K562 treated with DMSO at 1 percent for 24 hours (cell line): Measurements from ENCODE around the gene GATA1. TPM values are rescaled to one million over a fixed set of nuclear protein-coding genes. Genes with fewer than 3 reads are reported as not detected.

Experiments
- total RNA-seq: library from RNA; unstranded; fragments of 300-600 nt; gene quantifications from 2 replicates; pipeline ENCODE4 v1.2.3, GENCODE V29; 2022; ENCODE audit warnings: low read depth; ENCODE audit not compliant: insufficient read depth

Gene GATA1
- 119 and 140 TPM in 2 replicates for total RNA-seq

DNA sequence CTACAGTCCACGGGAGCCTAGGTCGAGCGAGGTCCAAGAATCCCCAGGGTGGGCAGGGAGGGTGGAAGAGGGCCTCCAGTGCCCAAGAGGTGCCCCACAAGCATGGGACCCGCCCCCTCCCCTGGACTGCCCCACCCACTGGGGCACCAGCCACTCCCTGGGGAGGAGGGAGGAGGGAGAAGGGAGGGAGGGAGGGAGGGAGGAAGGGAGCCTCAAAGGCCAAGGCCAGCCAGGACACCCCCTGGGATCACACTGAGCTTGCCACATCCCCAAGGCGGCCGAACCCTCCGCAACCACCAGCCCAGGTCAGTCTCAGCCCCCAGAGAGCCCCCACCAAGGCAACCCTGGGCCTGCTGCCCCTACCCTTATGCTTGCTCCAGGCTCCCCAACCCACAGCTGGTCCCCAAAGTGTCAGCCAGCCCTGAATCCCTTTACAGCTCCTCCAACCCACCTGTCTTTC is at the start of gene GATA1:
TSS of gene GATA1 (plus strand) at position 250 of the 460 bp plus-strand sequence. CDS start 4,520 bp downstream, outside the sequence.

DNA sequence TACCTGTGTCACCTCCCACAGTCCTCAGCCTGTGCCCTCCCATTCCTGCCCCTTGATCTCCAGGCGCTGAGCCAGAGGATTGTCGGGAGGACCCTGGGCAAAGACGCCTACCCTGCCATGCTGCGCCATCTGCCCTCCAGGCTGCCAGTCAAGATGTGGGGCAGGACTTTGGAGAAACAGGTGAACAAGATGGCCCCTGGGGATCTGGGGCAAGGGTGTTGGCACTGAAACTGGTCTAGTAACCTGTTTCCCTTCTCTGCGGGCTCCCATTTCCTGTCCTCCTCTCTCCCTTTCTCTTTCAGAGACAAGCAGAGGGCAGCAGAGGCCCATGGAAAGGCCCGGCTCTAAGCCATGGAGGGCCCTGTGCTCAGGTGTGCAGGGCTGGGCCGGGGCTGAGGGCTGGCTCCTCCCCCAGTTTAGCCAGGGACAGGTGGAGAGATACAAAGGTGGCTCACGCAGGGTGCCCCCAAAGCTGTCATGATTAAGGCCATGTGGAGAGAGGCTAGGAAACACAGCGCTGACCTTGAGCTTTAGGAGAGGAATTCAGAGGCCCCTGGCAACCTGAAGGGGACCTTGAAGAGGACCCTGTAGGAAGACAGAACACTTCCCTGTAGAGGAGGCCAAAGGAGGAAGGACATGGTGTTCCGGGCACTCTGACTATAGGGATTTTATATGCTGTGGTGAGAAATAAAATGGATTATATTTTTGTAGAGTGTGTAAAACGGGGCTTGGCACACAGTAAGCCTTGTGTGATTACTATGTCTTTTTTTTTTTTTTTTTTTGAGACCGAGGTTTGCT is 24.5 kb upstream of the GATA1 start, which contains the start of gene GLOD5:
TSS of gene GLOD5 (plus strand) at position 74 of the 798 bp plus-strand sequence. CDS start at position 118, 44 bp downstream.

DNA sequence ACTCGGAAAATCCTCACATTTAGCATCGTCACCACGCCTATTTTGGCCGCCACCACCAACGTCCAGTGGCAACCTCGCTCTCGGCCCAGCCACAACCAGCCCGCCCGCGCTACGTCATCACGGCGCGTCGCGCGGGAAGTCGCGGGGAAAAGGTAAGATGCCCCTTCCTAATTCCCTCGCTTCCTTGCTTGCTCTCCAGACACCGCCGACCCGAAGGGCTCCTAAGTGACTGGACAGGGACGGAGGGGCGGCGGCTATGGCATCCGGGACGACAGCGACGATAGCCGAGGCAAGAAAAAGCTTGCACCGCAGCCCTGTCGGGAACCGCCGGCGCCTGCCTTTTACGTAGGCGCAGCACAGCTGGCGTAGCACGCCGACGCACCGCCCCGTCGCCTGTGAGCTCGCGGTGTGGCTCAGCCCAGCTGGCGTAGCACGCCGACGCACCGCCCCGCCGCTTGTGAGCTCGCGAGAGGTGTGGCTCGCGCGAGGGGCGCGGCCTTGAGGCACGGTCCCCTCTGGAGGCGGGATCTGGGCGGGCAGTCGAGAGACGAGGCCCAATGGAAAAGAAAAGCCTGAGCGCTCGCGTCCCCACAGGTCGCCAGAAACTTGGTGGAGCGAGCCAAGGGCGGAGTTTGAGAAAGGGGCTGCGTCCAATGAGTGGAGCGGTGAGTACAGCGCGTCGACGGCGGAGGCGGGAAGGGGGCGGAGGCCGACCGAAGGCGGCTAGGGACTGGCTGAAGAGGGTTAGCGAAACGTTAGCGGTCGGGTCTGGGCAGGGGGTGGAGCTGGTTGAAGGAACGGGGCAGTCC is 15.1 kb downstream of the GATA1 start, which contains the start of gene HDAC6:
TSS of gene HDAC6 (plus strand) at position 788 of the 809 bp plus-strand sequence. CDS start 626 bp downstream, outside the sequence.

DNA sequence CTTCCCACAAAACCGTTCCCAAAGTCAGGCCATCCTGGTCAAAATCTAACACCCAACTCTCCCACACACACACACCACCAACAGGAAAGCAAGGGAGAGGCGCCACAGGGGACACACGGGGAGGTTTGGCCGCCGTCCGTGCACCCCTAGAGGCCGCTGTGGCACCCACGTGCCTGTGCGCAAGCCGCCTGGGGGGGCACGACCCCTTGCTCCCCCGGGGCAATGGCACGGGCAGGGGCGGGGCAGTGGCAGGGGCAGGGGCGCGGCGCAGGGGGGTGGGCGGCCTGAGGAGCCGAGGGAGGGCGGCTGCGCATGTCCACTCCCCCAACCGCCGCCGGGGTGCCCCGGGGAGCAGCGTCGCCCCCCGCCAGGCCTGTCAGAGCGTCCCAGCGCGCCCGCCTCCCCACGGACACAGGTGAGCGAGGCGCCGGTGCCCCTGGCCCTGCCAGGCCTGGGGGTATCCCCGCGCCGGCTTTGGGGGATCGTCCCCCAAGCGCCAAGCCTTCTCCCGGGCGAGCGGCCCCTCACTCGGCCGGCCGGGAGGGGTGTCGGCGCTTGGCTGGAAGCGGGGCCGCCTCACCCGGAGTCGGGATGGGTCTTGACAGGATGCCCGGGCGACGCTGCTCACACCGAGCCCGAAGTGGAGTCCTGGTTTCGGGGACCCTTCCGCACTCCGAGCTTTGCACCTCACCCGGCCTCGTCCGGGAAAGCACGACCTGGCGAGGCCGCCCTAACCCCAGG is 39.9 kb downstream of the GATA1 start, which contains the start of gene ERAS:
TSS of gene ERAS (plus strand) at position 379 of the 741 bp plus-strand sequence. CDS start 2,611 bp downstream, outside the sequence.

DNA sequence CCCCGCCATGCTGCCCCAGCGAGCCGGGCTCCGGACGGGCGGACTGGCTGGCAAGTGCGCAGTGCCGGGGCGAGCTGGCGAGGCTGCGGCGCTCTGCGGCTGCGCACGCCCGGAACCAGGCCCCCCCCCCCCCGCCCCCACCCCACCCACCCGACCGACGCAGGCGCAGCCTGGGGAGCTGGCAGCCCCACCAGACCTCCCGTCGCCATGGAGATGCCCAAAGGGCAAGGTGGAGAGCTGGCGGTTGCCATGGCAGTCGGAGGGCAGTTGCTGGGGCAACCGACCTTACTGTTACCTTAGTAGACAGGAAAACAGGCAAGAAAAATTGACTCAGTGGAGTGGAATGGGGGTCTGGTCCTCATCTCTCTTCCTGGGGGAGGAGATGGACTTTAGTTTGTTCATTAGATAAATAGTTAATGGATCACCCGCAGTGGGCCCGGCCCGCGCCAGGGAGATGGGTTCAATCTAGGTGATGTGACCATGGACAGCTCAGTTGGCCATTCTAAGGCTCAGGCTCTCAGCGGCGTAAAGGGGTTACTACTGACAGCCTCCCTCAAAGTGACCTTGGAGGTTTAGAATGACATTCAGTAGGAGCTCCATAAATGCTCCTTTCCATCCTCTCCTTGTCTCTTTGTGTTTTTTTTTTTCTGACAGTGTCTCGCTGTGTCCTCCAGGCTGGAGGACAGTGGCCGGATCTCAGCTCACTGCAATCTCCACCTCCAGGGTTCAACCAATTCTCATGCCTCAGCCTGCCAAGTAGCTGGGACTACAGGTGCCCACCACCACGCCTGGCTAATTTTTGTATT is 49.3 kb downstream of the GATA1 start, which contains the start of gene PCSK1N:
TSS of gene PCSK1N (minus strand) at position 87 of the 806 bp plus-strand sequence. CDS start at position 9, 78 bp downstream.

Other genes starting within 250 kb of the GATA1 start
- 11.5 and 12.9 TPM in 2 replicates for gene TBC1D25, start 246.9 kb upstream of the GATA1 start, total RNA-seq
- gene RBM3, start 212.1 kb upstream of the GATA1 start, total RNA-seq, result 60.6 and 67.0 TPM in 2 replicates
- gene WDR13, start 189.1 kb upstream of the GATA1 start, total RNA-seq, result 93.9 and 94.4 TPM in 2 replicates
- 20.6 and 24.7 TPM in 2 replicates for gene WAS, start 102.8 kb upstream of the GATA1 start, total RNA-seq
- 39.3 and 40.4 TPM in 2 replicates for gene SUV39H1, start 89.9 kb upstream of the GATA1 start, total RNA-seq
- gene GLOD5, start 24.8 kb upstream of the GATA1 start, total RNA-seq, result 4.7 and 5.4 TPM in 2 replicates
- gene HDAC6, start 15.5 kb downstream of the GATA1 start, total RNA-seq, result 86.8 and 94.8 TPM in 2 replicates
- gene ERAS, start 39.9 kb downstream of the GATA1 start, total RNA-seq, result 0.47 TPM in 1 of 2 replicates, not detected in the other
- gene PCSK1N, start 49.0 kb downstream of the GATA1 start, total RNA-seq, result 0.83 and 1.0 TPM in 2 replicates
- gene TIMM17B, start 111.2 kb downstream of the GATA1 start, total RNA-seq, result 291 and 301 TPM in 2 replicates
- 255 and 262 TPM in 2 replicates for gene PQBP1, start 111.3 kb downstream of the GATA1 start, total RNA-seq
- gene SLC35A2, start 125.1 kb downstream of the GATA1 start, total RNA-seq, result 46.8 and 64.8 TPM in 2 replicates
- gene PIM2, start 132.4 kb downstream of the GATA1 start, total RNA-seq, result 235 and 254 TPM in 2 replicates
- 98.8 and 105 TPM in 2 replicates for gene OTUD5, start 171.0 kb downstream of the GATA1 start, total RNA-seq
- gene KCND1, start 185.3 kb downstream of the GATA1 start, total RNA-seq, result 4.6 and 5.6 TPM in 2 replicates
- 36.8 and 37.5 TPM in 2 replicates for gene GRIPAP1, start 215.7 kb downstream of the GATA1 start, total RNA-seq